Neuronal stem cell (in vitro differentiated cells): ENCODE results near the gene MRC1.

Experiments used
- DNase-seq: peaks from one replicate; pipeline ENCODE4 v3.0.0-alpha.2; 2013; ENCODE audit warnings: low spot score
- H2AFZ ChIP-seq: one replicate; pipeline ENCODE4 v1.6.1; 2013; ENCODE audit warnings: mild to moderate bottlenecking, low read length, inconsistent platforms
- H2AK5ac ChIP-seq: 2 replicates; pipeline ENCODE4 v1.6.1; 2013; ENCODE audit warnings: low read depth, mild to moderate bottlenecking, inconsistent platforms, low read length, moderate library complexity, mixed read lengths
- H2BK120ac ChIP-seq: 2 replicates; pipeline ENCODE4 v1.6.1; 2013; ENCODE audit warnings: low read depth, mild to moderate bottlenecking, inconsistent platforms, low read length, moderate library complexity, mixed read lengths
- H2BK12ac ChIP-seq: one replicate; pipeline ENCODE4 v1.6.1; 2013; ENCODE audit warnings: low read length, inconsistent platforms
- H2BK15ac ChIP-seq: 2 replicates; pipeline ENCODE4 v1.6.1; 2013; ENCODE audit warnings: mild to moderate bottlenecking, low read length, inconsistent platforms, mixed read lengths
- H2BK5ac ChIP-seq: one replicate; pipeline ENCODE4 v1.6.1; 2013; ENCODE audit warnings: inconsistent platforms, mild to moderate bottlenecking, low read length, moderate library complexity
- H3K14ac ChIP-seq: one replicate; pipeline ENCODE4 v1.6.1; 2013; ENCODE audit warnings: low read length, inconsistent platforms
- H3K18ac ChIP-seq: 2 replicates; pipeline ENCODE4 v1.6.1; 2013; ENCODE audit warnings: low read length, inconsistent platforms
- H3K23ac ChIP-seq: 2 replicates; pipeline ENCODE4 v1.6.1; 2013; ENCODE audit warnings: low read depth, mild to moderate bottlenecking, mixed read lengths, low read length, inconsistent platforms; ENCODE audit not compliant: poor library complexity
- H3K27ac ChIP-seq: replicated peaks from 3 replicates; pipeline ENCODE4 v1.5.1; 2013; ENCODE audit warnings: low read length, inconsistent platforms
- H3K27me3 ChIP-seq, 3 experiments: 2 replicates each; pipeline ENCODE4 v1.6.1; 2013; ENCODE audit warnings: low read length in 3 of 3, mild to moderate bottlenecking in 2 of 3, inconsistent platforms in 1 of 3, low read depth in 1 of 3, mixed read lengths in 1 of 3, moderate library complexity in 1 of 3; ENCODE audit not compliant: control insufficient read depth in 3 of 3, insufficient read depth in 3 of 3
- H3K36me3 ChIP-seq, 2 donors: replicated peaks in 1 of 2; 2 replicates each; pipeline ENCODE4 v1.6.1; 2013; ENCODE audit warnings: low read length in 2 of 2; ENCODE audit not compliant: control insufficient read depth in 2 of 2, insufficient read depth in 2 of 2
- H3K4ac ChIP-seq: 2 replicates; pipeline ENCODE4 v1.6.1; 2013; ENCODE audit warnings: inconsistent platforms, mild to moderate bottlenecking, low read length, moderate library complexity
- H3K4me1 ChIP-seq, 2 donors: 1 replicate in 1 of 2; 2 replicates in 1 of 2; pipeline ENCODE4 v1.6.1; 2013; ENCODE audit warnings: low read length in 2 of 2, low read depth in 1 of 2; ENCODE audit not compliant: control insufficient read depth in 2 of 2, insufficient read depth in 1 of 2
- H3K4me2 ChIP-seq: one replicate; pipeline ENCODE4 v1.6.1; 2013; ENCODE audit warnings: mild to moderate bottlenecking, low read length, inconsistent platforms; ENCODE audit not compliant: insufficient read depth, poor library complexity, severe bottlenecking
- H3K4me3 ChIP-seq, 2 donors: 2 replicates each; pipeline ENCODE4 v1.5.1; 2013; ENCODE audit warnings: low read length in 2 of 2, mild to moderate bottlenecking in 2 of 2, inconsistent platforms in 1 of 2, moderate library complexity in 1 of 2
- H3K79me1 ChIP-seq: one replicate; pipeline ENCODE4 v1.6.1; 2013; ENCODE audit warnings: low read depth, mild to moderate bottlenecking, inconsistent platforms, low read length, moderate library complexity
- H3K9ac ChIP-seq: one replicate; pipeline ENCODE4 v1.6.1; 2013; ENCODE audit warnings: mild to moderate bottlenecking, low read depth, low read length, inconsistent platforms; ENCODE audit not compliant: poor library complexity
- H3K9me3 ChIP-seq, 2 donors: replicated peaks in 1 of 2; 2 replicates each; pipeline versions ENCODE3 to v1.6.1; 2013; ENCODE audit warnings: low read length in 2 of 2, mild to moderate bottlenecking in 2 of 2, inconsistent platforms in 1 of 2, low read depth in 1 of 2, mixed read lengths in 1 of 2, moderate library complexity in 1 of 2; ENCODE audit not compliant: control insufficient read depth in 2 of 2, insufficient read depth in 1 of 2
- H4K8ac ChIP-seq: one replicate; pipeline ENCODE4 v1.6.1; 2013; ENCODE audit warnings: low read depth, mild to moderate bottlenecking, inconsistent platforms, low read length, moderate library complexity
- H4K91ac ChIP-seq: one replicate; pipeline ENCODE4 v1.6.1; 2013; ENCODE audit warnings: low read length, low read depth, mild to moderate bottlenecking, inconsistent platforms; ENCODE audit not compliant: poor library complexity
- WGBS, 2 donors: extraction: QIAGEN DNeasy Blood & Tissue Kit; methylation state at CpG; one replicate each; pipeline ENCODE4 v1.1.7; 2013; ENCODE audit warnings: missing lambda C conversion rate in 2 of 2, mixed read lengths in 1 of 2; ENCODE audit not compliant: insufficient read length in 2 of 2, insufficient replicate concordance in 1 of 2; ENCODE audit errors: extremely low coverage in 2 of 2; 5-methylcytosine and 5-hydroxymethylcytosine counted together

Gene MRC1

DNA sequence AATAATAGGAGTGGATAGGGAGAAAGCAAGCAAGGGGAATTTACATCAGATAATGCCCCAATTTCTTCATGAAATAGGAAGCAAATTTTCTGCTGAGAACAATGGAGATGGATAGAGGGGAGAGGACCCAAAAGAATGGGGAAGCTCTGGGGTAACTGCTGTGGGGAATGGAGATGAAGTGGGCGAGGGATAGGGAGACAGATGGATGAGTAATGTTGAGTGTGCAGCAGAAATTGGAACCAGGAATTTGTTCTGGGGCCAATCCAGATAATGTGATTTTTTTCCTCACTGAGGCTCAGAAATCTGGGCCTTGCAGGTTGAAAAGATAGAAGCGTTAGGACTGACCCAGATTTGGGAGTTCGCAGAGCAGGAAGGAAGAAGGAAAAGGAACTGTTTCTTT, 24.5 kb upstream of the MRC1 start:
- Histone ChIP-seq H3K27ac (no peak overlapping the region), H2AK5ac (no peak overlapping the region), H3K9me3 (no peaks in the 10 kb centered on the region), H3K79me1 (no peaks in the 10 kb centered on the region), H3K4me2 (no peak overlapping the region), H2BK12ac (no peak overlapping the region), H3K23ac (no peak overlapping the region), H3K18ac (no peak overlapping the region), H2AFZ (no peak overlapping the region), H3K27me3 (peaks cover 0 to 3% (median 0%) of the 10 kb centered on the region in 3 experiments), H3K9ac (no peak overlapping the region), H2BK5ac (no peak overlapping the region), H3K4me1 (peaks cover 0 to 2% of the 10 kb centered on the region in 2 donors), H3K14ac (no peak overlapping the region), H2BK15ac (no peak overlapping the region), H4K8ac (no peak overlapping the region), H2BK120ac (no peak overlapping the region), H3K4ac (no peak overlapping the region), H3K4me3 (no peak overlapping the region), H4K91ac (no peak overlapping the region), H3K36me3 (no peaks in the 10 kb centered on the region)
- no CpG with 5 or more reads among the region's 3 CpGs for WGBS, 2 donors
- no peak for DNase-seq

DNA sequence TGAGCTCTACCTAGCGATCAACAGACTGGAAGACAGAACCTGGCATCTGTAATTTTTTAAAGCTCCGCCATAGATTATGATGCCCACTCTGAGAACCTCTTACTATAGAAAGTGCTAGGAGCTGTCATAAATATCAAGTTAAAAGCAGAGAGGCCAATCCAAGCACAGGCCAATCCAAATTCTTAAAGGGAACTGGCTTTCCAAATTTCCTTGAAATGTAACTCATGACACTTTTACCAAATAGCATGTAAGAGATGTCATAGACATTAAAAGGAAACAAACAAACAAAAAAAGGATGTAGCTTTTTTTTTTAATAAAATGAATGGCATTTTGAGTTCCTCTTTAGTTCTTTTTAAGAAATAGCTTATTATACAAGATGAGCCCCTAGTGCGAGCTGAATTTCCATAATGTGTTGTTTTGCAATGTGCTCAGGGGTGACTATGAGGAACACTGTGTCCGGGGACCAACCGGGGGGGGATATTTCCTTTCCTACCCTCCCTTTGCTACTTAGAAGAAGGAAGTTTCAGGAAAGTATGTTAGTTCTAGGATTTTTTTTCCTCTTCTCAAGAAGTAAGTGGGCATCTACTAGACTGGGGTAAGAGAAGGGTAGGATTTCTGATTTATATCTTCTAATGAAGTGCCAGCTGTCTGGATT, 23.7 kb upstream of the MRC1 start:
- no peak overlapping the region for H4K91ac ChIP-seq
- no peak overlapping the region for H2AFZ ChIP-seq
- no peak overlapping the region for H2BK12ac ChIP-seq
- no peak overlapping the region for H2BK120ac ChIP-seq
- H3K27me3 ChIP-seq = peaks cover 0 to 1% (median 0%) of the 10 kb centered on the region in 3 experiments
- no peak overlapping the region for H3K23ac ChIP-seq
- H3K36me3 ChIP-seq = no peaks in the 10 kb centered on the region
- H3K4me1 ChIP-seq = peaks cover 0 to 2% of the 10 kb centered on the region in 2 donors
- H2BK15ac ChIP-seq = no peak overlapping the region
- H3K4me3 ChIP-seq = no peak overlapping the region
- H3K4me2 ChIP-seq = no peak overlapping the region
- H2BK5ac ChIP-seq = no peak overlapping the region
- DNase-seq = no peak
- H2AK5ac ChIP-seq = no peak overlapping the region
- no peaks in the 10 kb centered on the region for H3K79me1 ChIP-seq
- no CpG with 5 or more reads among the region's 5 CpGs for WGBS, 2 donors
- H3K4ac ChIP-seq = no peak overlapping the region
- no peak overlapping the region for H3K27ac ChIP-seq
- no peak overlapping the region for H4K8ac ChIP-seq
- H3K9ac ChIP-seq = no peak overlapping the region
- no peak overlapping the region for H3K14ac ChIP-seq
- no peak overlapping the region for H3K18ac ChIP-seq
- H3K9me3 ChIP-seq = no peaks in the 10 kb centered on the region

DNA sequence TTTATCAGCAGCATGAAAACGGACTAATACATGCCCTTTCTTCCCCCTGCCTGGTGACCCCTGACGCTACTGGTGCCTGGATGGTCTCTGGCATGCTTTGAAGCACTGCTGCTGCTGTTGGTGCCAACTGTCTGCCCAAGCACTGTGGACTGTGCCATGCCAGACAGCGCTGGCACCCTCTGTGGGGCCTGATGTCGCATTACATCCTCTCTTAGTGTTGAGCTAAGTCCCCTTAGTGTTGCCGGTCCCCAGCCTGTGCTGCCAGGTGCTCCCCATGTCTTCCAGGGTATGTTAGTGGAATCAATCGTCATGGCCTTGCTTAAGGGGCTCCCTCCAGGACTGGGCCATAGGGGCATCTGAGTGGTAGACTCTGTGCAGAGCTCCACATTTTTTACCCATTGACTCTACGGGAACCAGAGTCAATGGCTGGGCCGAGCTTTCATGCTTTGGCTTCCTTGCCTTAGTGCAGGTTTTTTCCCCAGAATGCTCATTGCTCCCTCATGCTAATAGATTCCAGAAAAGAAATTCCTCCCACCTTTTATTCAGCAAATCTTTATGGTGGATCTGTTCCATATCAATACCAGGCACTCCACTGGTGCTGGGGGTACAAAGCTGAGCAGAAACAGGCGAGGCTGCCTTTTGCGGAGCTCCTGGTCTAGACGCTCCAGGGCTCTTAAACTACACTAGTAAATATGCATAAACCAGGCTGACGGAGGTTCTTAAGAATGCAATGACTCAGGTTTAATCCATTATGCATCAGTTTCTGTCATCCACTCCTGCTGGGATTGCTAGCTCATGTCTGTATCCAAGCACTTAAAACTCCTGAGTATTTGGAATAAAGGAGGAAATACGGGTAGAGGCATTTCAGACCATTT, 21.8 kb upstream of the MRC1 start:
- WGBS, 2 donors = no CpG with 5 or more reads among the region's 13 CpGs
- Histone ChIP-seq H3K9me3 (no peaks in the 10 kb centered on the region), H3K27me3 (no peaks in the 10 kb centered on the region), H3K23ac (no peak overlapping the region), H4K8ac (no peak overlapping the region), H2BK120ac (no peak overlapping the region), H2BK12ac (no peak overlapping the region), H3K4me2 (no peak overlapping the region), H3K79me1 (no peaks in the 10 kb centered on the region), H3K18ac (no peak overlapping the region), H4K91ac (no peak overlapping the region), H3K9ac (no peak overlapping the region), H3K4me3 (no peak overlapping the region), H3K4me1 (peaks cover 0 to 2% of the 10 kb centered on the region in 2 donors), H3K36me3 (no peaks in the 10 kb centered on the region), H3K14ac (peak overlapping the region; percentile 25), H2BK15ac (no peak overlapping the region), H2BK5ac (no peak overlapping the region), H2AFZ (peak overlapping the region; percentile 64), H3K4ac (no peak overlapping the region), H2AK5ac (no peak overlapping the region), H3K27ac (no peak overlapping the region)
- DNase-seq = no peak

DNA sequence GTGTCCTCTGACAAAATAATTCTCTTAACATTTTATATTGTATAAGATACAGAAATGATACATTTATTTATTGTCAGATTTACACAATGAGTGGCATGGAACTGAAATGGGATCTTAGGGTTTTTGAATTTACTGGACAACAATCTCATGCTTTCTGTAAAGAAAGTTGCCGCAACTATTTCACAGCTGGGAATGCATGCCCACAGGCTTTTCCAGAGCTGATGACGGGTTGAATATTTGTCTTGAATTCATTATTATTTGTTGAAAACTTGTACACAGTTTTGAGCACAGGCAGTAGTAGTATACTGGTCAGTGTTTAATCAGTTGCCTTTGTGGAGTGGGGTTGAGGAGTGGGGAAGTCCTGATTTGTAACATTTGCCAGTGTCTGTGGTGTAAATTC, 20.5 kb upstream of the MRC1 start:
- no peak overlapping the region for H2BK120ac ChIP-seq
- H3K23ac ChIP-seq = no peak overlapping the region
- no peak overlapping the region for H2BK5ac ChIP-seq
- H2BK15ac ChIP-seq = no peak overlapping the region
- peaks cover 0 to 2% of the 10 kb centered on the region in 2 donors for H3K4me1 ChIP-seq
- no peak overlapping the region for H4K8ac ChIP-seq
- H3K36me3 ChIP-seq = no peaks in the 10 kb centered on the region
- no peaks in the 10 kb centered on the region for H3K9me3 ChIP-seq
- no peak overlapping the region for H2AFZ ChIP-seq
- no CpG with 5 or more reads among the region's 2 CpGs for WGBS, 2 donors
- no peak for DNase-seq
- H2BK12ac ChIP-seq = no peak overlapping the region
- H4K91ac ChIP-seq = no peak overlapping the region
- no peak overlapping the region for H3K4me3 ChIP-seq
- H3K27ac ChIP-seq = no peak overlapping the region
- H3K4me2 ChIP-seq = no peak overlapping the region
- no peaks in the 10 kb centered on the region for H3K79me1 ChIP-seq
- no peak overlapping the region for H2AK5ac ChIP-seq
- no peak overlapping the region for H3K4ac ChIP-seq
- H3K14ac ChIP-seq = no peak overlapping the region
- no peak overlapping the region for H3K9ac ChIP-seq
- H3K18ac ChIP-seq = no peak overlapping the region
- no peaks in the 10 kb centered on the region for H3K27me3 ChIP-seq
